ENCODE measurements around the gene TEX36. TPM values are rescaled to one million over a fixed set of nuclear protein-coding genes. Genes with fewer than 3 reads are reported as not detected.
A peak's percentile ranks its signal among the peaks of the same experiment; 100 is the strongest.
"Not testable (repeated sequence)": the region's sequence is repeated elsewhere in the genome, so short reads cannot be mapped to it uniquely, and the experiment has no call there.

Gene TEX36
- total and polyA plus RNA-seq, 2 donors (not counting 1 experiment from before 2014, with no cell fraction given): not detected

- Histone ChIP-seq H3K27ac (ENCODE audit: insufficient read depth, low read length) (peak within 1 kb of the TSS; percentile 82), H3K4me1 (ENCODE audit: control insufficient read depth, extremely low read depth, insufficient read depth, low read length) (no peaks in the 10 kb centered on the region), H4K20me1 (ENCODE audit: control insufficient read depth, extremely low read depth, insufficient read depth, low read length) (no peaks in the 10 kb centered on the region), H3K9me3 (ENCODE audit: control insufficient read depth, insufficient read depth, low read depth, low read length) (no peaks in the 10 kb centered on the region), H3K79me2 (ENCODE audit: control insufficient read depth, insufficient read depth, low read length) (peaks cover 22% of the 10 kb centered on the region), H2AFZ (ENCODE audit: low read length) (peak within 1 kb of the TSS; percentile 91), H3K4me3 (replicated peaks in 1 of 4; ENCODE audit: control extremely low read depth in 1 of 4, insufficient read depth in 1 of 4, low read depth in 3 of 4, low read length in 4 of 4) (peak within 1 kb of the TSS; percentile 88 to 100 (median 92)), H3K27me3 (ENCODE audit: control insufficient read depth, insufficient read depth, low read length) (no peaks in the 10 kb centered on the region), H3K4me2 (ENCODE audit: extremely low read depth, insufficient read depth, low read length) (peak within 1 kb of the TSS; percentile 98), H3K9ac (ENCODE audit: insufficient read depth, low read length) (peak within 1 kb of the TSS; percentile 89), H3K36me3 (ENCODE audit: control insufficient read depth, insufficient read depth, low read length) (peaks cover 6% of the 10 kb centered on the region)
- peak; percentile 97 to 99 for DNase-seq (ENCODE audit: low read depth in 2 of 2)
- TF ChIP-seq EZH2 (IDR thresholded peaks at IDR 0.05; ENCODE audit: low read length, missing control alignments) (no peak), CTCF (conservative IDR thresholded peaks at IDR 0.05 in 1 of 2, IDR thresholded peaks at IDR 0.05 in 1 of 2; ENCODE audit: low read depth in 1 of 2, low read length in 2 of 2) (no peak)
Measured at GRCh38 chr10:125719173-125720001, 36.4 kb upstream of the TEX36 start, which contains the start of gene EDRF1. TSS of gene EDRF1 (plus strand) at chr10:125719709. CDS start at chr10:125719808, 99 bp downstream.

- H3K9me3 ChIP-seq (ENCODE audit: control insufficient read depth, insufficient read depth, low read depth, low read length); H3K79me2 ChIP-seq (ENCODE audit: control insufficient read depth, insufficient read depth, low read length); H4K20me1 ChIP-seq (ENCODE audit: control insufficient read depth, extremely low read depth, insufficient read depth, low read length); H3K4me3 ChIP-seq (replicated peaks in 1 of 4; ENCODE audit: control extremely low read depth in 1 of 4, insufficient read depth in 1 of 4, low read depth in 3 of 4, low read length in 4 of 4); H3K9ac ChIP-seq (ENCODE audit: insufficient read depth, low read length); H3K4me1 ChIP-seq (ENCODE audit: control insufficient read depth, extremely low read depth, insufficient read depth, low read length); H3K4me2 ChIP-seq (ENCODE audit: extremely low read depth, insufficient read depth, low read length); DNase-seq (ENCODE audit: low read depth in 2 of 2); H3K27ac ChIP-seq (ENCODE audit: insufficient read depth, low read length); H3K36me3 ChIP-seq (ENCODE audit: control insufficient read depth, insufficient read depth, low read length); H2AFZ ChIP-seq (ENCODE audit: low read length); H3K27me3 ChIP-seq (ENCODE audit: control insufficient read depth, insufficient read depth, low read length): not testable (repeated sequence)
Measured at GRCh38 chr10:125714728-125715127, 31.8 kb upstream of the TEX36 start.

- H3K4me1 ChIP-seq (ENCODE audit: control insufficient read depth, extremely low read depth, insufficient read depth, low read length): peaks cover 2% of the 10 kb centered on the region
- no peaks in the 10 kb centered on the region for H4K20me1 ChIP-seq (ENCODE audit: control insufficient read depth, extremely low read depth, insufficient read depth, low read length)
- no peaks in the 10 kb centered on the region for H3K36me3 ChIP-seq (ENCODE audit: control insufficient read depth, insufficient read depth, low read length)
- H2AFZ ChIP-seq (ENCODE audit: low read length): no peak overlapping the region
- no peak for DNase-seq (ENCODE audit: low read depth in 2 of 2)
- no peak overlapping the region for H3K9ac ChIP-seq (ENCODE audit: insufficient read depth, low read length)
- H3K4me3 ChIP-seq (replicated peaks in 1 of 4; ENCODE audit: control extremely low read depth in 1 of 4, insufficient read depth in 1 of 4, low read depth in 3 of 4, low read length in 4 of 4): no peak overlapping the region
- TF ChIP-seq CTCF (conservative IDR thresholded peaks at IDR 0.05 in 1 of 2, IDR thresholded peaks at IDR 0.05 in 1 of 2; ENCODE audit: low read depth in 1 of 2, low read length in 2 of 2) (no peak), EZH2 (IDR thresholded peaks at IDR 0.05; ENCODE audit: low read length, missing control alignments) (no peak)
- no peak overlapping the region for H3K4me2 ChIP-seq (ENCODE audit: extremely low read depth, insufficient read depth, low read length)
- no peaks in the 10 kb centered on the region for H3K79me2 ChIP-seq (ENCODE audit: control insufficient read depth, insufficient read depth, low read length)
- H3K9me3 ChIP-seq (ENCODE audit: control insufficient read depth, insufficient read depth, low read depth, low read length): no peaks in the 10 kb centered on the region
- no peaks in the 10 kb centered on the region for H3K27me3 ChIP-seq (ENCODE audit: control insufficient read depth, insufficient read depth, low read length)
- no peak overlapping the region for H3K27ac ChIP-seq (ENCODE audit: insufficient read depth, low read length)
Measured at GRCh38 chr10:125711110-125711750, 28.3 kb upstream of the TEX36 start.
